WI38 (cell line): Measurements from ENCODE around the gene C3orf70.

Experiments used
- H3K4me3 ChIP-seq: 2 replicates; pipeline ENCODE4 v1.5.1; 2011; ENCODE audit warnings: low read depth, mild to moderate bottlenecking, control low read depth, low read length
- TF ChIP-seq, protein P1 (sequence below): IDR thresholded peaks from 2 replicates; pipeline ENCODE4 v1.5.1; 2012; ENCODE audit warnings: low read depth, mild to moderate bottlenecking, control low read depth, low read length

The C3orf70 gene

DNA sequence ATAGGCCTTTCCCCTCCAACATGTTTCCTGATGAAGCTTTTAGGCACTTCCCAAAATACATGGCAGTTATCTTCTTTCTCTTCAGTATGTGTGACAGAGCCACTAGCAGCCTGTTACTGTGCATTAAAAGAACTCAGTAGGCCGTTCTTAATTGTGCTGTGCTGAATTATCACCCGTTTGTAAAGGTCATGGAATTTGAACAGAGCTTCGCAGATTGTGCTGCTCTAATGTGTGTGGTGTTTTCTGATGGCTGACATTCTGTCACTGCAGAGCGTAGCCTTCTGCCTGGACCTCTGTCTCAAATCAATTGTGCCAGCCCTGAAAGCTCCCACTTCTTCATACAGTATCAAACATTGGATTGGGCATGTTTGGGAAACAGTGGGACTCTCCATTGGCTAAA is 111.3 kb downstream of the C3orf70 start:
- H3K4me3 ChIP-seq: no peak overlapping the region
- TF ChIP-seq, protein P1, sequence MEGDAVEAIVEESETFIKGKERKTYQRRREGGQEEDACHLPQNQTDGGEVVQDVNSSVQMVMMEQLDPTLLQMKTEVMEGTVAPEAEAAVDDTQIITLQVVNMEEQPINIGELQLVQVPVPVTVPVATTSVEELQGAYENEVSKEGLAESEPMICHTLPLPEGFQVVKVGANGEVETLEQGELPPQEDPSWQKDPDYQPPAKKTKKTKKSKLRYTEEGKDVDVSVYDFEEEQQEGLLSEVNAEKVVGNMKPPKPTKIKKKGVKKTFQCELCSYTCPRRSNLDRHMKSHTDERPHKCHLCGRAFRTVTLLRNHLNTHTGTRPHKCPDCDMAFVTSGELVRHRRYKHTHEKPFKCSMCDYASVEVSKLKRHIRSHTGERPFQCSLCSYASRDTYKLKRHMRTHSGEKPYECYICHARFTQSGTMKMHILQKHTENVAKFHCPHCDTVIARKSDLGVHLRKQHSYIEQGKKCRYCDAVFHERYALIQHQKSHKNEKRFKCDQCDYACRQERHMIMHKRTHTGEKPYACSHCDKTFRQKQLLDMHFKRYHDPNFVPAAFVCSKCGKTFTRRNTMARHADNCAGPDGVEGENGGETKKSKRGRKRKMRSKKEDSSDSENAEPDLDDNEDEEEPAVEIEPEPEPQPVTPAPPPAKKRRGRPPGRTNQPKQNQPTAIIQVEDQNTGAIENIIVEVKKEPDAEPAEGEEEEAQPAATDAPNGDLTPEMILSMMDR: no peak

DNA sequence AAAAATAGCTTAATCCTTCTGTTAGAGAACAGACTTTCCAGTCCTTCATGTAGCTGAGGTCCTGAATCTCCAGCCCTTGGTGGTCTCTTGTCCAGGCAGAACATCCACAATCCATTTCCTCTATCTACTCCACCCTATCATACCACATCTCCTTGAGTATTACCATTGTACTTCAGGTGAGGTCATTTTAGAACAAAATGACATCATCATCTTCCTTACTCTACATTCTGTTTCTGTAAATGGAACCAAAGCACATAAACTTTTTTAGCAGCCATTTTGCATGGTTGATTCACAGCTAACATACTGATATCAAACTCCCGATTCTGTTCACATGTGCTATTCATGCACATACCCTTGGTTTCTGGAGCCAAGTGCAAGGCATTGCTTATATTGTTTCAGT is 112.4 kb downstream of the C3orf70 start:
- TF ChIP-seq, protein P1: no peak
- no peak overlapping the region for H3K4me3 ChIP-seq

DNA sequence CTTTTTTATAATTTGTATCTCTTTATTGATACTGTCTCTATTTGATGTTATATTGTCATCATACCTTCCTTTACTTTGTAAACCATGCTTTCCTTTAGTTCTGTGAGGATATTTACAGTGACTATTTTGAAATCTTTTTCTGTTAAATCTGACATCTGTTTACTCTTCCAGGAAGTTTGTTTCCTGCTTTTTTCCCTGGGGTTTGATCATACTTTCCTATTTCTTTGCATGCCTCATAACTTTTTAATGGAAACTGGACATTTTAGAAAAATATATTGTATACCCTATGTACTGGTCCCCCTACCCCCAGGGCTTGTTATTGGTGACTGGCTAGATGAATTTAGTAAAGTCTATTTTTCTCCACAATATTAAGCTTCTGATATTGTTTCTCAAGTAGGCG is 115.1 kb downstream of the C3orf70 start:
- no peak overlapping the region for H3K4me3 ChIP-seq
- TF ChIP-seq, protein P1: no peak

DNA sequence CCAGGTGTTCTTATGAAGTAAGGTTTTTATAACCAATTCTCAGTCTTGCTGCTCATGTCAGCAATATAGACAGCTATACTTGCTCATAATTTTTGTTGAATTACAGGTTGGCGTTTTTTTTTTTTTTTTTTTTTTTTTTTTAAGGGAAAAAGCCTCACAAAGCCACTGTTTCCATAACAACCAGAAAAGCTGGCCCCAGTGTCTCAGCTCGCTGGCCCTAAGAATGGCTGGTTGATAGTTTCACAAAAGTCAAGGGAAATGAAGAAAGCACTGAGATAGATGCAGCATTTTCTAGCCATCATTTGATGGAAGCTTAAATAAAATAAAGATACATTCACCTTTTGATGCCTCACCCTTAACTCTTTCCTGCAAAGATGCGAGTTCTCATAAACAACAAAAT is 121.9 kb downstream of the C3orf70 start:
- H3K4me3 ChIP-seq: no peak overlapping the region
- TF ChIP-seq, protein P1: no peak

DNA sequence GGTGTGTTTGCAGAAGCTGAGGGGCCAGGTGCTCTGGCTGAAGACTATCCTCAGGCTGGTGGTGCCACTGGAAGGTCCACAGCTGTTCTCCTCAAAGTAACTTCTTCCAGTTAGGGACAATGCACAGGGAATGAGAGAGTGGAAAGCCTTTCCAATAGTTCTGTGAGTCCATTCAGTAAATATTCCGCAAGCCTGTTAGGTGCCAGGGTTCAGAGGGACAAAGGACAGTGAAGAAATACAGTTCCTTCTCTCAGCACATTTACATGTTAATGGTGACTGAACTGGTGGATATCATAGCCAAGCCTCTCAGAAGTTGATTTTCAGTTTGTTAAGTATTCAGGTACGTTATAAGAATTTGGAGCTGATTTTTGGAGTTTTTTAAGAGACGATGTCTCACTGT is 122.5 kb downstream of the C3orf70 start:
- H3K4me3 ChIP-seq: no peak overlapping the region
- TF ChIP-seq, protein P1: no peak

DNA sequence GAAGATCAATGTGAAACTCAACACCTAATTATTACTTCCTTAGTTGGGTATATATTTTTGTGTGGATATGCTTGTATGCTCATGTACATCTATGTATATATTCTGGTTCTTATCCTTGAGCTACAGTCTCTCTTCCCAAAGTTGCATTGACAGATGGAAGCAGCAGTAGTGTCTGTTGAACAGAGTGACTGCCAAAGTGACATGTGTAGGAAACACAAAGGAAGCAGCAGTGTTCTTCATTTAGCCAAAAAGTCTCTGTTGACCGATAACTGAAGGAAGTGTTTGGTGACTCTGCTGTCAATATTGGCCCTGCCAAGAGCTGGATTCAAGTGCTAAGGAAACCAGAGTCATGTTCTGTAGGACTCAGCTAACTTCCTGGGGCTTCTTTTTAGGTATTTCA is 123.8 kb downstream of the C3orf70 start:
- H3K4me3 ChIP-seq: no peak overlapping the region
- TF ChIP-seq, protein P1: no peak

DNA sequence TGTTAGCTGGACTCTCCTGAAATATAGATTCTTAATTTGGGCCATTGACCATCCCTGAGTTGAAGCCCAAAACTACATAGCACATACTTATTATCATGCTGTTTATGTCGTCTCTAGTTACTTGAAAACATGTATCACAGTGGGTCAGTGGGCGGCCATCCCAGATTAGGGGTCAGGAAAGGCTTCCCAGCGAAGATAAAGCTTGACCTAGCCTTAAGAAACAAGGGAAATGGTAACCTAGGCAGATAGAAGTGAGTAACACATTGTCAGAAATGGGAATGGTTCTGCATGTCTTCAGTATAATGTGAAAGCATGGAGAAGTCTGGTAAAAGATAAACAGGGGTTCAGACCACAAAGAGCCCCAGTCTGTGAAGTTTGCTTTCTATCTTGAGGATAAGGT is 124.7 kb downstream of the C3orf70 start:
- TF ChIP-seq, protein P1: no peak
- no peak overlapping the region for H3K4me3 ChIP-seq
